Measurements from ENCODE around the gene CYP4V2. TPM values are rescaled to one million over a fixed set of nuclear protein-coding genes. Genes with fewer than 3 reads are reported as not detected.

CYP4V2 gene
- total RNA-seq, 1 donor from 2014 or later, result 9.1 TPM

GRCh38 chr4:186169945-186170802 lies 21.2 kb upstream of the CYP4V2 start:
- H3K27me3 ChIP-seq (ENCODE audit: insufficient read depth, low read length), result no peaks in the 10 kb centered on the region
- Mint-ChIP-seq H3K27ac (ENCODE audit: unreplicated experiment) (no peak overlapping the region), H3K4me3 (ENCODE audit: unreplicated experiment) (no peak overlapping the region), H3K9me3 (ENCODE audit: unreplicated experiment) (peaks cover 2% of the 10 kb centered on the region), H3K4me1 (ENCODE audit: low read depth, unreplicated experiment) (no peaks in the 10 kb centered on the region), H3K36me3 (ENCODE audit: low read depth, unreplicated experiment) (no peaks in the 10 kb centered on the region), H3K27me3 (ENCODE audit: low read depth, unreplicated experiment) (peaks cover 5% of the 10 kb centered on the region)
- H3K79me2 ChIP-seq (ENCODE audit: insufficient read depth, low read length), result no peaks in the 10 kb centered on the region
- no peak overlapping the region for H3K4me3 ChIP-seq (ENCODE audit: insufficient read depth, low read depth, low read length)
- no peak overlapping the region for H3K4me2 ChIP-seq (ENCODE audit: low read length)
- no peak overlapping the region for H3K27ac ChIP-seq (ENCODE audit: low read depth, low read length)
- FAIRE-seq, result no peak
- no peaks in the 10 kb centered on the region for H3K9me3 ChIP-seq (ENCODE audit: insufficient read depth, low read depth, low read length)
- H3K9ac ChIP-seq (ENCODE audit: low read length), result no peak overlapping the region
- H3K36me3 ChIP-seq (ENCODE audit: insufficient read depth, low read length), result no peaks in the 10 kb centered on the region
- H2AFZ ChIP-seq (ENCODE audit: low read depth, low read length), result no peak overlapping the region
- H3K4me1 ChIP-seq (ENCODE audit: insufficient read depth, low read length), result no peaks in the 10 kb centered on the region
- TF ChIP-seq, protein P1, sequence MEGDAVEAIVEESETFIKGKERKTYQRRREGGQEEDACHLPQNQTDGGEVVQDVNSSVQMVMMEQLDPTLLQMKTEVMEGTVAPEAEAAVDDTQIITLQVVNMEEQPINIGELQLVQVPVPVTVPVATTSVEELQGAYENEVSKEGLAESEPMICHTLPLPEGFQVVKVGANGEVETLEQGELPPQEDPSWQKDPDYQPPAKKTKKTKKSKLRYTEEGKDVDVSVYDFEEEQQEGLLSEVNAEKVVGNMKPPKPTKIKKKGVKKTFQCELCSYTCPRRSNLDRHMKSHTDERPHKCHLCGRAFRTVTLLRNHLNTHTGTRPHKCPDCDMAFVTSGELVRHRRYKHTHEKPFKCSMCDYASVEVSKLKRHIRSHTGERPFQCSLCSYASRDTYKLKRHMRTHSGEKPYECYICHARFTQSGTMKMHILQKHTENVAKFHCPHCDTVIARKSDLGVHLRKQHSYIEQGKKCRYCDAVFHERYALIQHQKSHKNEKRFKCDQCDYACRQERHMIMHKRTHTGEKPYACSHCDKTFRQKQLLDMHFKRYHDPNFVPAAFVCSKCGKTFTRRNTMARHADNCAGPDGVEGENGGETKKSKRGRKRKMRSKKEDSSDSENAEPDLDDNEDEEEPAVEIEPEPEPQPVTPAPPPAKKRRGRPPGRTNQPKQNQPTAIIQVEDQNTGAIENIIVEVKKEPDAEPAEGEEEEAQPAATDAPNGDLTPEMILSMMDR (IDR thresholded peaks at IDR 0.05; ENCODE audit: insufficient read depth, low read depth, low read length), result no peak
- TF ChIP-seq EZH2 (IDR thresholded peaks at IDR 0.05; ENCODE audit: insufficient read depth, low read length), result no peak
- DNase-seq (ENCODE audit: low read depth), result no peak
- no peaks in the 10 kb centered on the region for H4K20me1 ChIP-seq (ENCODE audit: insufficient read depth, low read length)

- Histone ChIP-seq H2AFZ (ENCODE audit: low read depth, low read length) (no peak overlapping the region), H3K4me3 (ENCODE audit: insufficient read depth, low read depth, low read length) (no peak overlapping the region), H3K4me2 (ENCODE audit: low read length) (no peak overlapping the region), H3K27me3 (ENCODE audit: insufficient read depth, low read length) (no peaks in the 10 kb centered on the region), H3K79me2 (ENCODE audit: insufficient read depth, low read length) (no peaks in the 10 kb centered on the region), H3K4me1 (ENCODE audit: insufficient read depth, low read length) (no peaks in the 10 kb centered on the region), H3K9ac (ENCODE audit: low read length) (no peak overlapping the region), H3K36me3 (ENCODE audit: insufficient read depth, low read length) (no peaks in the 10 kb centered on the region), H3K9me3 (ENCODE audit: insufficient read depth, low read depth, low read length) (no peaks in the 10 kb centered on the region), H4K20me1 (ENCODE audit: insufficient read depth, low read length) (no peaks in the 10 kb centered on the region), H3K27ac (ENCODE audit: low read depth, low read length) (no peak overlapping the region)
- TF ChIP-seq EZH2 (IDR thresholded peaks at IDR 0.05; ENCODE audit: insufficient read depth, low read length), result no peak
- TF ChIP-seq, protein P1 (IDR thresholded peaks at IDR 0.05; ENCODE audit: insufficient read depth, low read depth, low read length), result no peak
- H3K4me3 Mint-ChIP-seq (ENCODE audit: unreplicated experiment), result no peak overlapping the region
- H3K27ac Mint-ChIP-seq (ENCODE audit: unreplicated experiment), result no peak overlapping the region
- H3K4me1 Mint-ChIP-seq (ENCODE audit: low read depth, unreplicated experiment), result no peaks in the 10 kb centered on the region
- no peaks in the 10 kb centered on the region for H3K36me3 Mint-ChIP-seq (ENCODE audit: low read depth, unreplicated experiment)
- peaks cover 5% of the 10 kb centered on the region for H3K27me3 Mint-ChIP-seq (ENCODE audit: low read depth, unreplicated experiment)
- peaks cover 2% of the 10 kb centered on the region for H3K9me3 Mint-ChIP-seq (ENCODE audit: unreplicated experiment)
- FAIRE-seq, result no peak
- DNase-seq (ENCODE audit: low read depth), result no peak
Measured at GRCh38 chr4:186170966-186171365, 20.4 kb upstream of the CYP4V2 start.

DNA sequence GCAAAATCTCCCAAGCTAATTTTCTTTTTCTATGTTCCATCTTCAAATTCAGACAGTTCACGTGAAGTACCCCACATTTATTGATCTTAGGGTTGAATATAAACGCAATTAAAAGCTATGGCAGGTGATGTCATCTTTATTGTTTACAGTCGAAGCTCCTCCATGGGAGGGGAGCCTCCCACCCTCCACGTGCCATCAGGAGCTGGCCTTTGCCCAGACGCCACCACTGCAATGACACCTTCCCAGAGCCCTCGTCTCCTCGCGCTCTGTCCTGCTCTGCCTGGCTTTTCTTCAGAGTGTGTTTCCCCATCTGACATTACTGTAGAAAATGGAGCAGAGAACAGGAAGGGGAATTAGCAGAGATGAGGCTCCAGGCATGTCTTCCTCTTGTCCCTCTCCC lies 18.8 kb upstream of the CYP4V2 start:
- H3K79me2 ChIP-seq (ENCODE audit: insufficient read depth, low read length), result no peaks in the 10 kb centered on the region
- no peak overlapping the region for H3K9ac ChIP-seq (ENCODE audit: low read length)
- Mint-ChIP-seq H3K4me3 (ENCODE audit: unreplicated experiment) (no peak overlapping the region), H3K4me1 (ENCODE audit: low read depth, unreplicated experiment) (no peaks in the 10 kb centered on the region), H3K9me3 (ENCODE audit: unreplicated experiment) (peaks cover 2% of the 10 kb centered on the region), H3K27ac (ENCODE audit: unreplicated experiment) (no peak overlapping the region), H3K27me3 (ENCODE audit: low read depth, unreplicated experiment) (peaks cover 5% of the 10 kb centered on the region), H3K36me3 (ENCODE audit: low read depth, unreplicated experiment) (no peaks in the 10 kb centered on the region)
- no peak for FAIRE-seq
- H3K27me3 ChIP-seq (ENCODE audit: insufficient read depth, low read length), result no peaks in the 10 kb centered on the region
- no peaks in the 10 kb centered on the region for H3K36me3 ChIP-seq (ENCODE audit: insufficient read depth, low read length)
- TF ChIP-seq, protein P1 (IDR thresholded peaks at IDR 0.05; ENCODE audit: insufficient read depth, low read depth, low read length), result no peak
- no peak for TF ChIP-seq EZH2 (IDR thresholded peaks at IDR 0.05; ENCODE audit: insufficient read depth, low read length)
- no peak overlapping the region for H3K4me2 ChIP-seq (ENCODE audit: low read length)
- H3K4me3 ChIP-seq (ENCODE audit: insufficient read depth, low read depth, low read length), result no peak overlapping the region
- no peak overlapping the region for H3K27ac ChIP-seq (ENCODE audit: low read depth, low read length)
- H3K9me3 ChIP-seq (ENCODE audit: insufficient read depth, low read depth, low read length), result no peaks in the 10 kb centered on the region
- H3K4me1 ChIP-seq (ENCODE audit: insufficient read depth, low read length), result no peaks in the 10 kb centered on the region
- no peak overlapping the region for H2AFZ ChIP-seq (ENCODE audit: low read depth, low read length)
- DNase-seq (ENCODE audit: low read depth), result no peak
- no peaks in the 10 kb centered on the region for H4K20me1 ChIP-seq (ENCODE audit: insufficient read depth, low read length)
